Trophoblast cell (in vitro differentiated cells and primary cell): ENCODE measurements around the gene YTHDF2.
A peak's percentile ranks its signal among the peaks of the same experiment; 100 is the strongest.

Experiments used
- DNase-seq, 2 donors: peaks; one replicate each; pipeline ENCODE4 v3.0.0-alpha.2; 2016
- H2AFZ ChIP-seq: 2 replicates; pipeline ENCODE4 v1.6.1; 2013; ENCODE audit warnings: low read length, moderate library complexity, mild to moderate bottlenecking; ENCODE audit not compliant: insufficient read depth, poor library complexity
- H2AK5ac ChIP-seq: 2 replicates; pipeline ENCODE4 v1.6.1; 2013; ENCODE audit warnings: mild to moderate bottlenecking, low read length
- H2BK120ac ChIP-seq: 2 replicates; pipeline ENCODE4 v1.6.1; 2013; ENCODE audit warnings: low read length, mild to moderate bottlenecking, moderate library complexity; ENCODE audit not compliant: insufficient read depth, poor library complexity
- H2BK12ac ChIP-seq: 2 replicates; pipeline ENCODE4 v1.6.1; 2013; ENCODE audit warnings: mild to moderate bottlenecking, low read length, moderate library complexity
- H2BK5ac ChIP-seq: 2 replicates; pipeline ENCODE4 v1.6.1; 2013; ENCODE audit warnings: low read length, low read depth, moderate library complexity, mild to moderate bottlenecking; ENCODE audit not compliant: poor library complexity
- H3K14ac ChIP-seq: 2 replicates; pipeline ENCODE4 v1.6.1; 2013; ENCODE audit warnings: mild to moderate bottlenecking, low read length
- H3K18ac ChIP-seq: 2 replicates; pipeline ENCODE4 v1.6.1; 2013; ENCODE audit warnings: mild to moderate bottlenecking, low read length
- H3K23ac ChIP-seq: 2 replicates; pipeline ENCODE4 v1.6.1; 2013; ENCODE audit warnings: low read length
- H3K27ac ChIP-seq: 2 replicates; pipeline ENCODE4 v1.5.1; 2013; ENCODE audit warnings: low read depth, mild to moderate bottlenecking, inconsistent platforms, low read length, moderate library complexity
- H3K27me3 ChIP-seq: 2 replicates; pipeline ENCODE4 v1.6.1; 2013; ENCODE audit warnings: inconsistent platforms, mild to moderate bottlenecking, low read length, moderate library complexity; ENCODE audit not compliant: insufficient read depth
- H3K36me3 ChIP-seq, 2 experiments: 1 replicate in 1 of 2; 2 replicates in 1 of 2; pipeline ENCODE4 v1.6.1; 2013; ENCODE audit warnings: low read length in 2 of 2, mild to moderate bottlenecking in 2 of 2, moderate library complexity in 1 of 2; ENCODE audit not compliant: insufficient read depth in 2 of 2, control insufficient read depth in 1 of 2
- H3K4ac ChIP-seq: 2 replicates; pipeline ENCODE4 v1.6.1; 2013; ENCODE audit warnings: low read depth, mild to moderate bottlenecking, low read length, moderate library complexity
- H3K4me1 ChIP-seq, 2 experiments: 1 replicate in 1 of 2; 2 replicates in 1 of 2; pipeline ENCODE4 v1.6.1; 2013; ENCODE audit warnings: low read length in 2 of 2, mild to moderate bottlenecking in 2 of 2, moderate library complexity in 1 of 2; ENCODE audit not compliant: insufficient read depth in 2 of 2, control insufficient read depth in 1 of 2
- H3K4me2 ChIP-seq: 2 replicates; pipeline ENCODE4 v1.6.1; 2013; ENCODE audit warnings: inconsistent platforms, mild to moderate bottlenecking, low read length, moderate library complexity
- H3K4me3 ChIP-seq: 2 replicates; pipeline ENCODE4 v1.5.1; 2013; ENCODE audit warnings: mild to moderate bottlenecking, low read depth, low read length, inconsistent platforms
- H3K79me1 ChIP-seq: one replicate; pipeline ENCODE4 v1.6.1; 2013; ENCODE audit warnings: low read length
- H3K79me2 ChIP-seq: 2 replicates; pipeline ENCODE4 v1.6.1; 2013; ENCODE audit warnings: low read length, mild to moderate bottlenecking; ENCODE audit not compliant: control insufficient read depth, insufficient read depth, poor library complexity
- H3K9ac ChIP-seq: 2 replicates; pipeline ENCODE4 v1.6.1; 2013; ENCODE audit warnings: mild to moderate bottlenecking, low read length
- H3K9me3 ChIP-seq: 2 replicates; pipeline ENCODE4 v1.6.1; 2013; ENCODE audit warnings: low read depth, mild to moderate bottlenecking, control low read depth, inconsistent platforms, low read length; ENCODE audit not compliant: insufficient read depth
- H4K12ac ChIP-seq: 2 replicates; pipeline ENCODE4 v1.6.1; 2013; ENCODE audit warnings: low read depth, mild to moderate bottlenecking, low read length, moderate library complexity
- H4K8ac ChIP-seq: 2 replicates; pipeline ENCODE4 v1.6.1; 2013; ENCODE audit warnings: low read depth, mild to moderate bottlenecking, low read length, moderate library complexity
- H4K91ac ChIP-seq: one replicate; pipeline ENCODE4 v1.6.1; 2013; ENCODE audit warnings: low read depth, mild to moderate bottlenecking, low read length, moderate library complexity
- WGBS: extraction: QIAGEN DNeasy Blood & Tissue Kit; methylation state at CpG from one replicate; pipeline ENCODE4 v1.1.7; 2013; ENCODE audit warnings: missing lambda C conversion rate; ENCODE audit not compliant: insufficient read length, insufficient coverage; ENCODE audit errors: extremely low coverage; 5-methylcytosine and 5-hydroxymethylcytosine counted together

YTHDF2 gene

GRCh38 chr1:28811369-28811765 is 74.6 kb downstream of the YTHDF2 start:
- no peak overlapping the region for H3K4ac ChIP-seq
- no peak for DNase-seq
- no peak overlapping the region for H2BK5ac ChIP-seq
- H3K4me1 ChIP-seq, result peaks cover 29 to 37% of the 10 kb centered on the region in 2 experiments
- no peak overlapping the region for H4K91ac ChIP-seq
- H3K23ac ChIP-seq, result no peak overlapping the region
- H3K79me2 ChIP-seq, result no peaks in the 10 kb centered on the region
- no peaks in the 10 kb centered on the region for H3K27me3 ChIP-seq
- WGBS, result no CpG with 5 or more reads among the region's 9 CpGs
- H4K12ac ChIP-seq, result no peak overlapping the region
- no peak overlapping the region for H2BK120ac ChIP-seq
- no peak overlapping the region for H2AK5ac ChIP-seq
- no peak overlapping the region for H4K8ac ChIP-seq
- H3K9ac ChIP-seq, result no peak overlapping the region
- H3K9me3 ChIP-seq, result no peaks in the 10 kb centered on the region
- peaks cover 10% of the 10 kb centered on the region for H3K79me1 ChIP-seq
- no peak overlapping the region for H3K27ac ChIP-seq
- H3K4me2 ChIP-seq, result no peak overlapping the region
- no peaks in the 10 kb centered on the region for H3K36me3 ChIP-seq
- H3K18ac ChIP-seq, result no peak overlapping the region
- no peak overlapping the region for H2BK12ac ChIP-seq
- H3K14ac ChIP-seq, result no peak overlapping the region
- H2AFZ ChIP-seq, result no peak overlapping the region
- no peak overlapping the region for H3K4me3 ChIP-seq

- no peak within 1 kb of the TSS for H3K4ac ChIP-seq
- peaks cover 10% of the 10 kb centered on the region for H3K79me1 ChIP-seq
- H3K9ac ChIP-seq, result no peak within 1 kb of the TSS
- H3K4me1 ChIP-seq, result peaks cover 34 to 43% of the 10 kb centered on the region in 2 experiments
- peak within 1 kb of the TSS; percentile 80 for H4K91ac ChIP-seq
- H2BK5ac ChIP-seq, result no peak within 1 kb of the TSS
- H2AK5ac ChIP-seq, result peak within 1 kb of the TSS; percentile 24
- DNase-seq, result peak in 1 of 2 donors; percentile 9
- H3K4me3 ChIP-seq, result peak within 1 kb of the TSS; percentile 75
- H3K23ac ChIP-seq, result no peak within 1 kb of the TSS
- H3K79me2 ChIP-seq, result no peaks in the 10 kb centered on the region
- no CpG with 5 or more reads among the region's 108 CpGs for WGBS
- H3K14ac ChIP-seq, result peak within 1 kb of the TSS; percentile 63
- H3K4me2 ChIP-seq, result peak within 1 kb of the TSS; percentile 74
- peak within 1 kb of the TSS; percentile 44 for H4K8ac ChIP-seq
- peak within 1 kb of the TSS; percentile 31 for H3K18ac ChIP-seq
- H4K12ac ChIP-seq, result no peak within 1 kb of the TSS
- peak within 1 kb of the TSS; percentile 31 for H3K27ac ChIP-seq
- peak within 1 kb of the TSS; percentile 67 for H2BK120ac ChIP-seq
- H2AFZ ChIP-seq, result peak within 1 kb of the TSS; percentile 62
- H3K9me3 ChIP-seq, result no peaks in the 10 kb centered on the region
- no peaks in the 10 kb centered on the region for H3K27me3 ChIP-seq
- peak within 1 kb of the TSS; percentile 67 for H2BK12ac ChIP-seq
- no peaks in the 10 kb centered on the region for H3K36me3 ChIP-seq
These were observed 75.3 kb downstream of the YTHDF2 start, which contains the start of gene OPRD1 for GRCh38 chr1:28811766-28812668. Gene OPRD1 (plus strand): TSS chr1:28812170. CDS start chr1:28812384, 214 bp downstream.

GRCh38 chr1:28812669-28813468 is 76.1 kb downstream of the YTHDF2 start:
- H2AFZ ChIP-seq, result peak overlapping the region; percentile 62
- no peak overlapping the region for H2AK5ac ChIP-seq
- no peak for DNase-seq
- H3K4me1 ChIP-seq, result peaks cover 40 to 46% of the 10 kb centered on the region in 2 experiments
- peak overlapping the region; percentile 31 for H3K18ac ChIP-seq
- H3K9me3 ChIP-seq, result no peaks in the 10 kb centered on the region
- peak overlapping the region; percentile 16 for H2BK5ac ChIP-seq
- H3K23ac ChIP-seq, result no peak overlapping the region
- H3K79me1 ChIP-seq, result peaks cover 10% of the 10 kb centered on the region
- WGBS, result no CpG with 5 or more reads among the region's 34 CpGs
- peak overlapping the region; percentile 74 for H3K4me2 ChIP-seq
- peak overlapping the region; percentile 72 for H2BK12ac ChIP-seq
- H4K8ac ChIP-seq, result peak overlapping the region; percentile 44
- H3K4me3 ChIP-seq, result peak overlapping the region; percentile 75
- peak overlapping the region; percentile 67 for H2BK120ac ChIP-seq
- H3K79me2 ChIP-seq, result no peaks in the 10 kb centered on the region
- no peak overlapping the region for H3K4ac ChIP-seq
- no peak overlapping the region for H4K12ac ChIP-seq
- H4K91ac ChIP-seq, result peak overlapping the region; percentile 80
- peak overlapping the region; percentile 63 for H3K14ac ChIP-seq
- no peaks in the 10 kb centered on the region for H3K36me3 ChIP-seq
- H3K9ac ChIP-seq, result no peak overlapping the region
- H3K27ac ChIP-seq, result peak overlapping the region; percentile 31
- no peaks in the 10 kb centered on the region for H3K27me3 ChIP-seq

- Histone ChIP-seq H3K4me2 (peak overlapping the region; percentile 45), H4K8ac (no peak overlapping the region), H2AFZ (no peak overlapping the region), H2BK120ac (peak overlapping the region; percentile 16), H3K4me1 (peaks cover 40 to 46% of the 10 kb centered on the region in 2 experiments), H3K27me3 (no peaks in the 10 kb centered on the region), H2BK5ac (no peak overlapping the region), H3K9ac (no peak overlapping the region), H2AK5ac (peak overlapping the region; percentile 45), H3K27ac (no peak overlapping the region), H3K36me3 (no peaks in the 10 kb centered on the region), H2BK12ac (peak overlapping the region; percentile 72), H3K18ac (peak overlapping the region; percentile 7), H3K79me1 (peaks cover 10% of the 10 kb centered on the region), H3K4me3 (no peak overlapping the region), H3K4ac (peak overlapping the region; percentile 17), H4K12ac (no peak overlapping the region), H3K9me3 (no peaks in the 10 kb centered on the region), H3K79me2 (no peaks in the 10 kb centered on the region), H4K91ac (peak overlapping the region; percentile 45), H3K23ac (no peak overlapping the region), H3K14ac (peak overlapping the region; percentile 6)
- WGBS, result no CpG with 5 or more reads among the region's 15 CpGs
- DNase-seq, result no peak
These were observed 77.3 kb downstream of the YTHDF2 start for GRCh38 chr1:28813931-28814465.
